ENCODE measurements around the gene APPL2. TPM values are rescaled to one million over a fixed set of nuclear protein-coding genes. Genes with fewer than 3 reads are reported as not detected.
A peak's percentile ranks its signal among the peaks of the same experiment; 100 is the strongest.

The APPL2 gene
- total RNA-seq, 1 donor from 2014 or later = 12.3 TPM

- DNase-seq (ENCODE audit: low spot score) (no peak), ATAC-seq (no peak)
Observed at GRCh38 chr12:105223884-105224283, 12.1 kb downstream of the APPL2 start.

- DNase-seq (ENCODE audit: low spot score) = no peak
- ATAC-seq = no peak
Observed at GRCh38 chr12:105223352-105223845, 12.6 kb downstream of the APPL2 start.

- ATAC-seq (no peak), DNase-seq (ENCODE audit: low spot score) (no peak)
Observed at GRCh38 chr12:105222726-105223351, 13.1 kb downstream of the APPL2 start.

- no peak for DNase-seq (ENCODE audit: low spot score)
- no peak for ATAC-seq
Observed at GRCh38 chr12:105222284-105222655, 13.7 kb downstream of the APPL2 start.

GRCh38 chr12:105221583-105222283 is 14.2 kb downstream of the APPL2 start:
- no peak for DNase-seq (ENCODE audit: low spot score)
- no peak for ATAC-seq

- DNase-seq (ENCODE audit: low spot score) = no peak
- no peak for ATAC-seq
Observed at GRCh38 chr12:105220929-105221290, 15.1 kb downstream of the APPL2 start.

GRCh38 chr12:105220150-105220928 is 15.6 kb downstream of the APPL2 start:
- ATAC-seq = no peak

GRCh38 chr12:105219261-105220028 is 16.5 kb downstream of the APPL2 start:
- ATAC-seq (no peak), DNase-seq (ENCODE audit: low spot score) (no peak)

More at GRCh38 chr12:105220150-105220928, 15.6 kb downstream of the APPL2 start:
- no peak for DNase-seq (ENCODE audit: low spot score)

GRCh38 chr12:105218434-105218833 is 17.5 kb downstream of the APPL2 start:
- DNase-seq (ENCODE audit: low spot score) = no peak
- ATAC-seq = no peak

GRCh38 chr12:105214670-105215375 is 21.2 kb downstream of the APPL2 start:
- ATAC-seq = peak; percentile 89
- peak; percentile 83 for DNase-seq (ENCODE audit: low spot score)

GRCh38 chr12:105214148-105214547 is 21.8 kb downstream of the APPL2 start:
- ATAC-seq (no peak), DNase-seq (ENCODE audit: low spot score) (no peak)

GRCh38 chr12:105212438-105212837 is 23.5 kb downstream of the APPL2 start:
- DNase-seq (ENCODE audit: low spot score) (no peak), ATAC-seq (no peak)

GRCh38 chr12:105209091-105209490 is 26.9 kb downstream of the APPL2 start:
- DNase-seq (ENCODE audit: low spot score) = no peak
- ATAC-seq = no peak

- DNase-seq (ENCODE audit: low spot score) = no peak
- ATAC-seq = no peak
Observed at GRCh38 chr12:105206686-105207374, 29.1 kb downstream of the APPL2 start.

GRCh38 chr12:105205322-105206048 is 30.5 kb downstream of the APPL2 start:
- DNase-seq (ENCODE audit: low spot score) (no peak), ATAC-seq (no peak)

- ATAC-seq (no peak), DNase-seq (ENCODE audit: low spot score) (no peak)
Observed at GRCh38 chr12:105204916-105205315, 31.1 kb downstream of the APPL2 start.

- DNase-seq (ENCODE audit: low spot score) = no peak
- no peak for ATAC-seq
Observed at GRCh38 chr12:105204127-105204526, 31.8 kb downstream of the APPL2 start.

GRCh38 chr12:105202202-105202601 is 33.8 kb downstream of the APPL2 start:
- DNase-seq (ENCODE audit: low spot score) (no peak), ATAC-seq (no peak)

- peak; percentile 87 for ATAC-seq
- peak; percentile 66 for DNase-seq (ENCODE audit: low spot score)
Observed at GRCh38 chr12:105201299-105201698, 34.7 kb downstream of the APPL2 start.

Data from left lobe of liver (tissue), 2 donors.